Mesodermal cell (in vitro differentiated cells): ENCODE measurements around the gene MID1.

Source experiments
- H3K27ac ChIP-seq: 2 replicates; pipeline ENCODE4 v1.7.0; 2013; ENCODE audit warnings: mild to moderate bottlenecking, low read depth, low read length, moderate library complexity; ENCODE audit not compliant: severe bottlenecking
- H3K36me3 ChIP-seq: 2 replicates; pipeline ENCODE4 v1.7.1; 2013; ENCODE audit warnings: mild to moderate bottlenecking, low read length, moderate library complexity; ENCODE audit not compliant: control insufficient read depth, insufficient read depth
- H3K4me1 ChIP-seq: one replicate; pipeline ENCODE4 v1.7.1; 2013; ENCODE audit warnings: mild to moderate bottlenecking, low read length; ENCODE audit not compliant: insufficient read depth, control insufficient read depth, poor library complexity, severe bottlenecking
- H3K4me3 ChIP-seq: 2 replicates; pipeline ENCODE4 v1.7.0; 2013; ENCODE audit warnings: low read length, control low read depth, mild to moderate bottlenecking; ENCODE audit not compliant: insufficient read depth, poor library complexity, severe bottlenecking; ENCODE audit errors: extremely low read depth
- H3K9me3 ChIP-seq: 2 replicates; pipeline ENCODE4 v1.7.1; 2013; ENCODE audit warnings: mild to moderate bottlenecking, low read length, moderate library complexity; ENCODE audit not compliant: control insufficient read depth
- WGBS, 2 experiments: methylation state at CpG; one replicate each; pipeline ENCODE4 v1.1.5; 2013; ENCODE audit warnings: missing lambda C conversion rate in 2 of 2; ENCODE audit not compliant: insufficient coverage in 2 of 2; 5-methylcytosine and 5-hydroxymethylcytosine counted together

Gene MID1

DNA sequence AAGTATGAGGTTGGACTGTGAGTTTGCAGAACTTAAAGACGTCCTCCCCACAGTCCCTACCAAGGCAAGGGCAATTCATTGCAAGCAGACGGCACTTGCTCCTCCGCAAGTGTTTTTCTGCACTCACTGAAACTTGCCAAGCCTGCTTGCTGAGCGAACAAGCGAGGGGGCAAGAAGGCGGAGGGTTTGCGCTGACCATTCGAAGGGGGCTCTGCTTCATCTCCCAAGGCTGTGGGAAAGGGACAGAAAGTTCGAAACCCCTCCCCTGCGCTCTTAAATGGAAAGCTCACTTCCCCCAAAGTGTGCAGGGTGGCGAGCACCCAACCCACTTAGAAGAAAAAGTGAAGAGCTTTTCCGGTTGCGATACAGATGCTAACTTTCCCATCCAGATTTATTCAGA is 1.4 kb downstream of the MID1 start:
- Histone ChIP-seq H3K9me3 (no peaks in the 10 kb centered on the region), H3K27ac (peak overlapping the region; percentile 90), H3K4me3 (peak overlapping the region; percentile 52), H3K36me3 (no peaks in the 10 kb centered on the region), H3K4me1 (peaks cover 17% of the 10 kb centered on the region)
- no CpG with 5 or more reads among the region's 13 CpGs for WGBS, 2 experiments

DNA sequence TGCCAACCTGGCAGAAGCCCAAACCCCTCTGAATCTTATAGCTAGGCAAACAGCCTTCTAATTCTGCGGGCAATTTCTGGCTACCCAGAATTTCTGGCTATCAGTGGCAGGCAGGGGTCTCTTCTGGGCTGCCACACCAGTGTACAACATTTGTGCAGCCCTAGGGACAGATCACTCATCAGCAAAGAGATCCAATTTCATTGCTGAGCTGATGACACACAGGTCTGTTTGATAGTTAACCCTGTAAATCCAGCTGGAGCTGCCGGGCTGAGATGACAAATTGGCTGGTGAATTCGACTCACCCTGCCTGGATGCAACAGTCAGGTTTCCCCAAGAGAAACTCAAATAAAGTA is 2.4 kb downstream of the MID1 start:
- Histone ChIP-seq H3K27ac (peak overlapping the region; percentile 74), H3K4me3 (peak overlapping the region; percentile 52), H3K9me3 (no peaks in the 10 kb centered on the region), H3K36me3 (no peaks in the 10 kb centered on the region), H3K4me1 (peaks cover 18% of the 10 kb centered on the region)
- WGBS, 2 experiments = 38% methylated on average over 2 of the region's 3 CpGs; no CpG with 5 or more reads in 1 of the 2 experiments

DNA sequence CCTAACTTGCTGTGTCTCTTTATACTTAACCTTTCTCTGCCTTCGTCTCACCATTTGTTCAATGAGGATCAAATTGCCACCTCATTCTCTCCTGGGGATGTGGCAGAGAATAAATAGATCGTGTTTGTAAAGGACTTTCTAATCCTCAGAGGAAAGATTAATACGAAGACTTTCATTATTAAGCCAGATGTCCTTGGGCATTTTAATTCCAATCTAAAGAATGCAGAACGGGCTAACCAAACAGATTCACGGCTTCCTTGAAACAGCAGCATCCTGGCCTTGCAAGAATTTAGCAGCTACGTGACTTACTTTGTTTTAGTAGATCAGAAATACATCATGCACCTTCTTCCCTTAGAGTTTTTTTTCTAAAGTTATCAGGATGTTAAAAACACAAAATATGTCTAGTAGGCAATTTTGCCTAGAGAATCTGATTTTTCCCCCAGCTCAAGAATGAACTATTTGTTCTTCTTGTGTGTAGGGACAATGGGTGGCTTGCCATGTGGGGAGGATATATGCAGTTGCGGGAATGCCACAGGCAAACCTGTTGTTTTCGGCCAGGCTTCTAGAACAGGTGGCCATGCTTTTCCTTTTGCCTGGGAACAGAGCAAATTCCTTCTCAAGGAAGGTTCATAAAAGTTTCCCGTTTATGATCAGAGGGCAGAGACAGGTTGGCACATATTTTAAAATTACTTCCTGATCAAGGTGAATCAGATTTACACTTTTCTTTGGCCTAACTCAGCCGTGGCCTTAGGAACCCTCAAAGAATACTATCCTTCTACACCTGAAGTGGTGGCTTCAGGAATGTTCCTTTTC is 3.0 kb downstream of the MID1 start:
- WGBS, 2 experiments = 23 to 76% methylated on average over 3 of the region's 10 CpGs
- H3K36me3 ChIP-seq = no peaks in the 10 kb centered on the region
- H3K4me1 ChIP-seq = peaks cover 18% of the 10 kb centered on the region
- peak overlapping the region; percentile 52 for H3K4me3 ChIP-seq
- no peaks in the 10 kb centered on the region for H3K9me3 ChIP-seq
- H3K27ac ChIP-seq = peak overlapping the region; percentile 74

DNA sequence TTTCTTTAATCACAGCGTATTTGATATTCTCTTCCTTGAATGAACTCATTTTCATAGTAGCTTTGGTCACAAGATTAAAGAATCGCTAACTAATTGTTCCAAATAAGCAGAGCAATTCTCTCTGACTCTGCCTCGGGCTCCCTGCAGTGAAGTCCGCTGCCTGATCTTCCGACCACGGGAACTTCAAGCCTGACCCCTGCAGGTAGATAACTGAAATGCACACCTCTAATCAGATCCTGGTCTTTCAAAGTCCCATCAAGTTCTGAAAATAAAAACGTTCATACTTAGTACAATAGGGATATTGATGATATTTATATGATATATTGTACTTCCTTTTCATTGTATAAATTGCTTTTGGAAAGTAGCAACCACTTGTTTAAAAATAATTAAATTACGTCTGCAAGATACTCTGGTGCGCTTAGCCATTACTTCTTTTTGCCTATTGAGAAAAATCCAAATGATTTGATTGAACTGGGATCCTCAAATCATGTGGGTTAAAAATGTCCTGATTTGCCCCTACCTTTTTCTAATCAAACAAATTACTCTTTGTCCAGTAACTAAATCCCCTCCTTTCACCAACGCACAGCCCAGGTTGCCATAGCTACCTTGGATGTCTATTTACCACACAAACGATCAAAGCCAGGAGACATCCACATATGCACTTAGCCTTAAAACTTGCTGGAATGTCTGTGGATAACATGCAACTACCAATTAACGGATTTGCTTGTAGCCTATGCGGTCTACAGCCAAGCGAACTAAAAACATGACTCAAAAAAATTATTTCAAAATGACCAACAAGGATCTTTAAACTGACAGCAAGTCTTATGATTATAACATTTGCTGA is 4.2 kb downstream of the MID1 start:
- Histone ChIP-seq H3K27ac (peak overlapping the region; percentile 74), H3K9me3 (no peaks in the 10 kb centered on the region), H3K4me1 (peaks cover 27% of the 10 kb centered on the region), H3K4me3 (peak overlapping the region; percentile 14), H3K36me3 (no peaks in the 10 kb centered on the region)
- WGBS, 2 experiments = 0% methylated on average over 2 of the region's 14 CpGs; no CpG with 5 or more reads in 1 of the 2 experiments

DNA sequence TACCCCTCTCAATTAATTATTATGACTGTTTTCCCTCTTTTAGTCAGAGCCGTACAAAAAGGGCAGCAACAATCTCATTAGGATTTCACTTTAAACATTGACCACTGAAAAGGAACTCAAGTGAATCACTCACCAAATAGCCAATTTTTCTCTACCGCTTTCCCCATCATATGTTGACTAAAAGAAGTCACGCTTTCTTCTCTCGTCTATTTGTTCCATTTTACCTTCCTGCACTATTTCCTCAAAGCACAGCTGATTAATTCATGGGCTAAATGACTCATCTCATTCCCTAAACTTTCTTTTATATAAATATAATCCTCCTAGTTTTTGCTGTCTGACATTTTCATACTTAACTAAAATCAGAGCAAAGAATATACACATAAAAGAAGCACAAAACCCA is 8.2 kb downstream of the MID1 start:
- Histone ChIP-seq H3K4me3 (no peak overlapping the region), H3K9me3 (no peaks in the 10 kb centered on the region), H3K4me1 (peaks cover 34% of the 10 kb centered on the region), H3K36me3 (no peaks in the 10 kb centered on the region), H3K27ac (no peak overlapping the region)
- 57 to 88% methylated on average over 1 to 3 of the region's 4 CpGs for WGBS, 2 experiments

DNA sequence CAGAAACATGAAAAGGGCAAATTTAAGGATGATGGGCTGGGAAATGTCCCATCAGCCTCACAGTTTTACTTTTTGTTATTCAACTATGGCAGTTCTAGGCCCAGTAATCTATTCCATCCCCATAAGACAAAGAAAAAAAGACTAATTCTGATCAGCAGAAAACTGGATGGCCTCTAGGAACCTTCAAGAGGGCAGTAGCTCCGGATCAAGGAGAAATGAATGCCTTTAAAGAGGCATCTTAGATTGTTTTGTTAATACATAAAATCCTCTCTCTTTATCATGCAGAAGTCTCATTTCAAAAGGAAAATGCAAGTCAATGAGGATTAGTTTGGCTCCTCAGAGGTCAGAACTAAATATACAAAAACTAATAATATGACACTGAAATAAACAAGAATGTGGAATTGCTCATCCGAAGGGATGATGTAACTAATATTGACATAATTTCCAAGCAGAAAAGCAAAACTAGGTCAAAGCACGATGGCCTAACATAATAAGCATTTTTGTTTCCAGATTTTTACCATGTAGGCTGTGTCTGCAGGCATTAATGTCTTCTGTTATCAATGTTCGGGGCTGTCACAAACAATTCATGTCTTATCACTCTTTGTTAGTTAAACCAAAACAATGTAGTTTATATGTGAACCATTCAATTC is 8.8 kb downstream of the MID1 start:
- WGBS, 2 experiments = no CpG with 5 or more reads among the region's 4 CpGs
- Histone ChIP-seq H3K4me3 (no peak overlapping the region), H3K4me1 (peaks cover 29% of the 10 kb centered on the region), H3K27ac (no peak overlapping the region), H3K9me3 (no peaks in the 10 kb centered on the region), H3K36me3 (no peaks in the 10 kb centered on the region)

DNA sequence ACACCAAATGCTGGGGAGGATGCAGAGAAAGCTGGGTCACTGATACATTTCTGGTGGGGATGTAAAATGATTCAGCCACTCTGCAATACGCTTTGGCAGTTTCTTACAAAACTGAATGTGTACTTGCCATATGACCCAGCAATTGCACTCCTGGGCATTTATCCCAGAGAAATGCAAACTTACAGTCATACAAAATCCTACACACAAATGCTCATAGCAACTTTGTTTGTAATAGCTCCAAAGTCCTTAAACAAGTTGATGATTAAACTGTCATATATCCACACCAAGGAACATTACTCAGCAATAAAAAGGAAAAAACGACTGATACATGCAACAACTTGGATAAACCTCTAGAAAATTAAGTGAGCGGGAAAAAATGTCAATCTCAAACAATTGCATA is 12.3 kb downstream of the MID1 start:
- Histone ChIP-seq H3K4me1 (peaks cover 31% of the 10 kb centered on the region), H3K9me3 (no peaks in the 10 kb centered on the region), H3K36me3 (no peaks in the 10 kb centered on the region), H3K4me3 (no peak overlapping the region), H3K27ac (no peak overlapping the region)
- no CpG with 5 or more reads among the region's 3 CpGs for WGBS, 2 experiments

DNA sequence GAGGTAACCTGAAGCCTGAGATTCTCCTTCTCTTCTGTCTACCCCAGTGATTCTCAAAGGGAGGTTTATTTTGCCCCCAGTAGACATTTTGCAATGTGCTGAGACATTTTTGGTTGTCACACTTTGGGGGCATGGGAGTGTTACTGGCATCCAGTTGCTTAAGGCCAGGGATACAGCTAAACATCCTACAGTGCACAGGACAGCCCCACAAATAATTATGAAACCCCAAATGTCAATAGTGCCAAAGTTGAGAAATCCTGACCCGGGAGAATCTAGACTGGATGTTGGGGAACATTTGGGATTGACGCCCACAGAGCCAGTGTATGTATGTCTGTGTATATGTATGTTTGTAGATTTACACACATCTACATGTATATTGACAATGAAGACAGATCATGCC is 13.2 kb downstream of the MID1 start:
- H3K27ac ChIP-seq = no peak overlapping the region
- no peaks in the 10 kb centered on the region for H3K36me3 ChIP-seq
- no peak overlapping the region for H3K4me3 ChIP-seq
- peaks cover 33% of the 10 kb centered on the region for H3K4me1 ChIP-seq
- H3K9me3 ChIP-seq = no peaks in the 10 kb centered on the region
- no CpG with 5 or more reads among the region's 2 CpGs for WGBS, 2 experiments

DNA sequence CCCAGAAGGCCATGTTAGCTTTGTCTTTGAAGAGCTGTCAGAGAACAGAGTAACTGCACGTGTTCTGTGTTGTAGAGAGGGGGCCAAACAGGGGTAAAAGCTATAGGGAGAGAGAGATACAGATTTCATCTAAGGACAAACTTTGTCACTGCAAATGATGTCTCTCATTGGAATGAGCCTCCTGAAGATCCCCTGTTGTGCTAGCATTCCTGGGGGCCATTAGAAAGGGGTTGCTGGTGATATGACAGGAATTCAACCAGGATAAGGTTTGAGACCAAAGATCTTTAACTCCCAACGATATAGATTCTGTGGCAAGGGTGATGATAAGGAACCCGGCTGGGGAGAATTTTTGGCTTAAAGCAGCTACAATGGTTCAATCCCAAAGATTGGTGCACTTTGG is 16.8 kb downstream of the MID1 start:
- Histone ChIP-seq H3K36me3 (no peaks in the 10 kb centered on the region), H3K27ac (peak overlapping the region; percentile 49), H3K4me3 (no peak overlapping the region), H3K9me3 (no peaks in the 10 kb centered on the region), H3K4me1 (peaks cover 22% of the 10 kb centered on the region)
- WGBS, 2 experiments = 0% methylated on average over 1 of the region's 3 CpGs; no CpG with 5 or more reads in 1 of the 2 experiments

DNA sequence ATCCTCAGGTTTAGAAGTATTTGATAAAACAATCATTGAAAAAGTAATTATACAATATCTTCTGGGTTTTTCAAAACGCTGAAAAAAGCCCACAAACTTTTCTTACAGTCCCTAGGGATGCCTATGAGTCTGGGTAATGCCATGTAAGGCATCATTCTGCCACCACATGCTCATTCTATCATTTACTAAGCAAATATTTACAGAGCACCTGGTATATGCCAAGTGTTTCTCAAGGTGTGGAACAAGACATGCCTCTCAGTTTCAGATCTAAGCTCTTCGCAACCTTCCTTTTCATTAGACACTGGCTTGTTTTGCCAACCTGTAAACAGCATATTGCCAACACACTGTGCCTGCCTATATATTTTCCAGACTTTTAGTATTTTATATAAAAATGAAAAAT is 17.7 kb downstream of the MID1 start:
- Histone ChIP-seq H3K9me3 (no peaks in the 10 kb centered on the region), H3K4me3 (no peak overlapping the region), H3K4me1 (peaks cover 22% of the 10 kb centered on the region), H3K27ac (no peak overlapping the region), H3K36me3 (no peaks in the 10 kb centered on the region)
- WGBS, 2 experiments = no CpG with 5 or more reads among the region's 2 CpGs
